Lung (tissue), 12 donors: Measurements from ENCODE around the gene MS4A18. TPM values are rescaled to one million over a fixed set of nuclear protein-coding genes. Genes with fewer than 3 reads are reported as not detected.

Experiments
- ATAC-seq: fragments of 200-7000 bp; cut with Tn5 transposase; one replicate; pipeline ENCODE4 v1.9.1; 2020; ENCODE audit warnings: moderate number of reproducible peaks; ENCODE audit not compliant: insufficient read depth, low FRiP score
- DNase-seq, 3 donors: peaks; one replicate each; pipeline ENCODE4 v3.0.0-alpha.2; 2013 to 2017
- H3K27ac ChIP-seq, 2 donors: one replicate each; pipeline ENCODE4 v1.5.1; 2013; ENCODE audit warnings: mild to moderate bottlenecking in 2 of 2, moderate library complexity in 2 of 2, control low read depth in 1 of 2, inconsistent platforms in 1 of 2, low read depth in 1 of 2, low read length in 1 of 2
- H3K27me3 ChIP-seq, 3 donors: one replicate each; pipeline ENCODE4 v1.5.1; 2013; ENCODE audit warnings: low read length in 2 of 3; ENCODE audit not compliant: control insufficient read depth in 3 of 3, insufficient read depth in 3 of 3
- H3K36me3 ChIP-seq, 4 donors: one replicate each; pipeline ENCODE4 v1.5.1; 2013; ENCODE audit warnings: low read length in 4 of 4, mild to moderate bottlenecking in 1 of 4, moderate library complexity in 1 of 4; ENCODE audit not compliant: control insufficient read depth in 4 of 4, insufficient read depth in 4 of 4
- H3K4me1 ChIP-seq, 5 donors: one replicate each; pipeline ENCODE4 v1.5.1; 2013; ENCODE audit warnings: low read length in 5 of 5, mild to moderate bottlenecking in 2 of 5, moderate library complexity in 1 of 5; ENCODE audit not compliant: control insufficient read depth in 5 of 5, insufficient read depth in 5 of 5
- H3K4me3 ChIP-seq: one replicate; pipeline ENCODE4 v1.5.1; 2013; ENCODE audit warnings: mild to moderate bottlenecking, control low read depth, moderate library complexity
- H3K9ac ChIP-seq, 2 donors: one replicate each; pipeline ENCODE4 v1.5.1; 2013; ENCODE audit warnings: low read length in 2 of 2, control low read depth in 1 of 2; ENCODE audit not compliant: insufficient read depth in 1 of 2
- H3K9me3 ChIP-seq, 4 donors: one replicate each; pipeline ENCODE4 v1.5.1; 2013; ENCODE audit warnings: low read length in 3 of 4, mild to moderate bottlenecking in 1 of 4, moderate library complexity in 1 of 4; ENCODE audit not compliant: control insufficient read depth in 4 of 4, insufficient read depth in 3 of 4
- WGBS, 2 donors: extraction: QIAGEN DNeasy Blood & Tissue Kit; methylation state at CpG; one replicate each; pipeline ENCODE4 v1.1.7; 2013; 5-methylcytosine and 5-hydroxymethylcytosine counted together
- polyA plus RNA-seq, 2 donors: library from polyadenylated mRNA; stranded (reverse); fragments of 200-250 nt; gene quantifications; one replicate each; pipeline ENCODE4 v1.2.1, GENCODE V29; 2013
- total RNA-seq, 2 donors: library from RNA; depleted of rRNA in 1 of 2; stranded (reverse); fragments of >200 nt in 1 of 2; gene quantifications; one replicate each; pipeline ENCODE4 v1.2.1, GENCODE V29; 2014 to 2021
- TF ChIP-seq, protein P1 (sequence below): IDR thresholded peaks from 2 replicates; pipeline ENCODE4 v1.5.1; 2012; ENCODE audit warnings: mild to moderate bottlenecking; ENCODE audit errors: control extremely low read depth, extremely low read depth
- donor health status: control.
- donor health status: control.
- donor health status: Bipolar disorder and iron deficiency.
- donor health status: healthy.
- donor health status: DM: yes; HTN: yes; CAD: no.

MS4A18 gene
- total and polyA plus RNA-seq, 4 donors = 0.03 TPM; not detected in 3

DNA sequence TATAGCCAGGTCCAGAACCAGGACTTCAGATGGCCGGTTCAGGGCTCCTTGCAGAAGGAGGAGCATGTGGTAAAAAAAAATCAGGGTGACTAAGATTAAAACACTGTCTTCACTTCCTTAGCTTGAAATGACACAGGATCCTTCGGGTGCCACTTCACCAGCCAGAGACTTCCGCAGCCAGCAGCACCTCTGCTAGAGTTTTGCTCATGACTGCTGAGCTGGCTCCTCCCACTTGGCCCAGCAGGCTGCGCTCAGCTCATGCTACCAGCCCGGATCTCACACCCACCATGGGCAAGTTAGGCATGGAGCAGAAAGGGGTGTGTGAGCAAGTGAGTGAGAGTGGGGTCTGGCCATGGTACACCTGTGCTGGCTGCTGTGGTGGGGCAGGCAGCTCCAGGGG, 6.6 kb upstream of the MS4A18 start:
- TF ChIP-seq, protein P1, sequence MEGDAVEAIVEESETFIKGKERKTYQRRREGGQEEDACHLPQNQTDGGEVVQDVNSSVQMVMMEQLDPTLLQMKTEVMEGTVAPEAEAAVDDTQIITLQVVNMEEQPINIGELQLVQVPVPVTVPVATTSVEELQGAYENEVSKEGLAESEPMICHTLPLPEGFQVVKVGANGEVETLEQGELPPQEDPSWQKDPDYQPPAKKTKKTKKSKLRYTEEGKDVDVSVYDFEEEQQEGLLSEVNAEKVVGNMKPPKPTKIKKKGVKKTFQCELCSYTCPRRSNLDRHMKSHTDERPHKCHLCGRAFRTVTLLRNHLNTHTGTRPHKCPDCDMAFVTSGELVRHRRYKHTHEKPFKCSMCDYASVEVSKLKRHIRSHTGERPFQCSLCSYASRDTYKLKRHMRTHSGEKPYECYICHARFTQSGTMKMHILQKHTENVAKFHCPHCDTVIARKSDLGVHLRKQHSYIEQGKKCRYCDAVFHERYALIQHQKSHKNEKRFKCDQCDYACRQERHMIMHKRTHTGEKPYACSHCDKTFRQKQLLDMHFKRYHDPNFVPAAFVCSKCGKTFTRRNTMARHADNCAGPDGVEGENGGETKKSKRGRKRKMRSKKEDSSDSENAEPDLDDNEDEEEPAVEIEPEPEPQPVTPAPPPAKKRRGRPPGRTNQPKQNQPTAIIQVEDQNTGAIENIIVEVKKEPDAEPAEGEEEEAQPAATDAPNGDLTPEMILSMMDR = no peak
- H3K9me3 ChIP-seq = peaks cover 0 to 9% (median 0%) of the 10 kb centered on the region in 4 donors
- H3K9ac ChIP-seq = no peak overlapping the region
- H3K4me1 ChIP-seq = no peaks in the 10 kb centered on the region
- DNase-seq (no peak), ATAC-seq (no peak)
- no peaks in the 10 kb centered on the region for H3K27me3 ChIP-seq
- no peak overlapping the region for H3K27ac ChIP-seq
- H3K36me3 ChIP-seq = no peaks in the 10 kb centered on the region
- 91 to 92% methylated on average over 5 of the region's 5 CpGs for WGBS, 2 donors
- no peak overlapping the region for H3K4me3 ChIP-seq

DNA sequence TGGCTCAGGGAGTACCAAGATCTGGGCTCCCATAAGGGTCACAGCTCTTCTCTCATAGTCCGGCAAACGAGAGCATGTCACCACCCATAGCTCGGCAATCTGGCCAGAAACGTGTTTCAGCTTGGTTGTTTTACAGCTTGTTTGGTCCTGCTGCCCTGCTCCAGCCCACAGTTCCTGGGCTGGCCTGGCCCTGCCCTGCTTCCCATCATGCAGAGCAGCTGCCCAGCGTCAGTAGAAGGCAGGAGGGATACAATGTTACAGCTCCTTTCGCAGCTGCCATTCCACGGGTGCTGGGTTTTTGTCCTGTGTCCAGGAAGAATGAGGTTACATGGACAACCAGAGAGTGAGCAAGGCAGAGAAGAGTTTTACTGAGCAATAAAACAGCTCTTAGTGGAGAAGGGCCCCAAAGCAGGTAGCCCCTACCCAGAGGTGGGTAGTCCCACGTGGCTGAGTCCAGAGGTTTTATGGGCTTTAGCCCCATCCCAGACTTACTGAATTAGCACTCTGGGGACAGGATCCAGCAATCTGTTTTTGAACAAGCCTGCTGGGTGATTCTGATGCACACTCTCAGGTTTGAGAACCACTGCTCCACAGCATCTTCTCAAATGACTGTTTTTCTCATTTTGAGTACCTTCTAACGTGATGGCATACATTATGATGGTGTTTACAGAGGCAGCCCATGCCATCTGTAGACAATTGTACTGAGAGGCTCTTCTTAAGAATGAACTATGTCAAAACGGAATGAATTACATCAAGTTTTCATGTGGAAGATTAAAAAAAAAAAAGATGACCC, 5.8 kb upstream of the MS4A18 start:
- Histone ChIP-seq H3K9me3 (peaks cover 0 to 9% (median 0%) of the 10 kb centered on the region in 4 donors), H3K4me3 (no peak overlapping the region), H3K27me3 (no peaks in the 10 kb centered on the region), H3K9ac (no peak overlapping the region), H3K27ac (no peak overlapping the region), H3K4me1 (no peaks in the 10 kb centered on the region), H3K36me3 (no peaks in the 10 kb centered on the region)
- TF ChIP-seq, protein P1 = no peak
- DNase-seq = no peak
- 88 to 93% methylated on average over 10 of the region's 10 CpGs for WGBS, 2 donors
- ATAC-seq = no peak

DNA sequence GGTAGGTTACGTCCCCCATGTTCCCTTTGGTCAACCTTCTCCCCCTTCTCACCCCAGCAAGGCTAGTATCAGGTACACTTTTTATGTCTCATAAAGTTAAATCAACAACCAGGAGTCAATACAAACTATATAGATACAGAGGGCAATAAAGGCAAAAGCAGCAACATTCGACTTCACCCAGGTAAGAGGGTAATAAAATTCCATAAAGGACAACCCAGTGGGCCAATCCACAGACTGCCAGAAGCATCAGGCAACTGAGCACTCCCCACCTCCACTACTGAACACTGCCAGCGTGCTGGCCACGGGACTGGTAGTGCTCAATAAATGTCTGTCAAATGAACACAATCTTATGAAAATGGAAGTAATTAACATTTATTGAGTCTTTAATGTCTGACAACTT, 5.1 kb upstream of the MS4A18 start:
- no peaks in the 10 kb centered on the region for H3K36me3 ChIP-seq
- no peak for ATAC-seq

More for the DNA sequence above, 5.1 kb upstream of the MS4A18 start:
- H3K4me1 ChIP-seq = no peaks in the 10 kb centered on the region
- peaks cover 0 to 9% (median 0%) of the 10 kb centered on the region in 4 donors for H3K9me3 ChIP-seq
- H3K27ac ChIP-seq = no peak overlapping the region
- DNase-seq = no peak
- H3K27me3 ChIP-seq = no peaks in the 10 kb centered on the region
- WGBS, 2 donors = 88 to 93% methylated on average over 4 of the region's 4 CpGs
- H3K9ac ChIP-seq = no peak overlapping the region
- no peak overlapping the region for H3K4me3 ChIP-seq
- TF ChIP-seq, protein P1 = no peak
